HepG2 (cell line): Measurements from ENCODE around the gene OR11H12. TPM values are rescaled to one million over a fixed set of nuclear protein-coding genes. Genes with fewer than 3 reads are reported as not detected.
"Not testable (repeated sequence)": the region's sequence is repeated elsewhere in the genome, so short reads cannot be mapped to it uniquely, and the experiment has no call there.

Experiments
- ATAC-seq: fragments of 200-7000 bp; cut with Tn5 transposase; 3 replicates; pipeline ENCODE4 v1.9.1; 2020; ENCODE audit warnings: mild to moderate bottlenecking, moderate library complexity
- Bru-seq: library from RNA; stranded (reverse); fragments of 400-500 nt; gene quantifications from one replicate; lab custom pipeline; 2021; lab: Mats Ljungman, UMichigan
- BruChase-seq, 2 experiments: library from RNA; stranded (reverse); fragments of 400-500 nt; gene quantifications; one replicate each; lab custom pipeline; 2021; lab: Mats Ljungman, UMichigan
- BruUV-seq: library from RNA; stranded (reverse); fragments of 400-500 nt; replicated peaks from 2 replicates; lab custom pipeline; 2021; lab: Mats Ljungman, UMichigan
- CTCF ChIA-PET: fragments of 300-600 bp; formaldehyde crosslinking; extraction: SDS; loops from one replicate; lab custom pipeline; 2021; ENCODE audit warnings: low total read pairs, inconsistent platforms, low intra/inter-chr PET ratio; lab: Yijun Ruan, JAX
- POLR2A ChIA-PET: fragments of 350-600 bp; sonication (Branson Sonifier 250); formaldehyde crosslinking; loops from one replicate; lab custom pipeline; 2020; ENCODE audit warnings: antibody characterized with exemption, inconsistent platforms; lab: Yijun Ruan, JAX
- DNase-seq: peaks from one replicate; pipeline ENCODE4 v3.0.0-alpha.2; 2015; ENCODE audit warnings: low spot score
- FAIRE-seq: peaks from 3 replicates; lab custom pipeline; 2011; peaks lifted over from hg19 to GRCh38; lab: Jason Lieb, UNC
- H2AFZ ChIP-seq: one replicate; pipeline ENCODE4 v1.6.1; 2011; ENCODE audit warnings: low read length, inconsistent platforms
- H3K27ac ChIP-seq: fragments of 300-600 bp; 3 replicates; pipeline ENCODE4 v1.8.0; 2011; ENCODE audit warnings: mixed run types, mild to moderate bottlenecking, mixed read lengths, low read length, inconsistent platforms; ENCODE audit not compliant: insufficient read depth; ENCODE audit errors: extremely low read length
- H3K27me3 ChIP-seq, 2 experiments: fragments of 200-600 bp in 1 of 2; 2 replicates in 1 of 2; 3 replicates in 1 of 2; pipeline versions ENCODE4 v1.6.0 to v1.8.0; 2011; ENCODE audit warnings: low read length in 2 of 2, mild to moderate bottlenecking in 2 of 2, moderate library complexity in 2 of 2, inconsistent platforms in 1 of 2; ENCODE audit not compliant: insufficient read depth in 2 of 2, control insufficient read depth in 1 of 2
- H3K36me3 ChIP-seq, 2 experiments: fragments of 200-600 bp in 1 of 2; replicated peaks in 1 of 2; 2 replicates in 1 of 2; 3 replicates in 1 of 2; pipeline versions ENCODE4 v1.5.1 to v1.8.0; 2011; ENCODE audit warnings: low read length in 2 of 2, inconsistent platforms in 1 of 2; ENCODE audit not compliant: insufficient read depth in 2 of 2, control insufficient read depth in 1 of 2
- H3K4me1 ChIP-seq: 2 replicates; pipeline ENCODE4 v1.5.1; 2012; ENCODE audit warnings: low read length, inconsistent platforms; ENCODE audit not compliant: insufficient read depth
- H3K4me2 ChIP-seq: 2 replicates; pipeline ENCODE4 v1.6.0; 2011; ENCODE audit warnings: low read depth, low read length, inconsistent platforms
- H3K4me3 ChIP-seq, 3 experiments: fragments of 200-600 bp in 1 of 3; sonication (generic), shearing (Covaris generic) in 1 of 3; replicated peaks in 1 of 3; 2 replicates each; pipeline ENCODE4 v1.5.1; 2011 to 2016; ENCODE audit warnings: low read length in 3 of 3, inconsistent platforms in 2 of 3, low read depth in 2 of 3, mild to moderate bottlenecking in 2 of 3, control low read depth in 1 of 3, mixed read lengths in 1 of 3; ENCODE audit not compliant: insufficient read depth in 1 of 3
- H3K79me2 ChIP-seq: one replicate; pipeline ENCODE4 v1.6.1; 2011; ENCODE audit warnings: low read length, inconsistent platforms; ENCODE audit not compliant: insufficient read depth
- H3K9ac ChIP-seq: 2 replicates; pipeline ENCODE4 v1.6.0; 2011; ENCODE audit warnings: mild to moderate bottlenecking, low read depth, low read length, inconsistent platforms; ENCODE audit not compliant: insufficient read depth
- H3K9me3 ChIP-seq: 2 replicates; pipeline ENCODE4 v1.5.1; 2012; ENCODE audit warnings: mild to moderate bottlenecking, low read length
- H4K20me1 ChIP-seq: 2 replicates; pipeline ENCODE4 v1.6.0; 2011; ENCODE audit warnings: inconsistent platforms, mild to moderate bottlenecking, low read length, moderate library complexity; ENCODE audit not compliant: insufficient read depth
- WGBS: methylation state at CpG from one replicate; pipeline ENCODE4 v1.1.6; 2017; ENCODE audit warnings: low lambda C conversion rate; 5-methylcytosine and 5-hydroxymethylcytosine counted together
- in situ Hi-C: cut with HindIII; loops from 2 replicates; pipeline ENCODE4 v1.10.0; 2017; ENCODE audit warnings: low pct_unique_long_range_greater_than_20kb; ENCODE audit not compliant: extremely low pct_ligation_motif_present
- intact Hi-C: fragments of 100-400 bp; cut with micrococcal nuclease; formaldehyde crosslinking; loops from one replicate; pipeline ENCODE4 v1.10.0; 2022; ENCODE audit not compliant: unreplicated experiment
- long read RNA-seq, 2 experiments: library from RNA in 1 of 2; library from polyadenylated mRNA in 1 of 2; stranded (forward) in 1 of 2; unstranded in 1 of 2; transcript quantifications; one replicate each; pipeline ENCODE4 v2.0.0, GENCODE V29; 2019 to 2022
- polyA minus RNA-seq, 3 experiments: library from RNA; depleted of rRNA, polyadenylated mRNA; stranded (reverse); fragments of >200 nt; gene quantifications; 2 replicates each; pipeline ENCODE4 v1.2.3, GENCODE V29; 2011; ENCODE audit warnings: low replicate concordance in 1 of 3
- polyA plus RNA-seq, 8 experiments: library from polyadenylated mRNA; depleted of rRNA in 3 of 8; stranded (reverse) in 7 of 8; unstranded in 1 of 8; fragments of >200 nt; fragmentation: Illumina TruSeq in 4 of 8; extraction: Trizol in 4 of 8; gene quantifications; 2 replicates each; pipeline versions ENCODE4 v1.2.1 to v1.2.3, GENCODE V29; 2011 to 2016; ENCODE audit warnings: low read depth in 4 of 8, missing spikeins in 1 of 8, mixed read lengths in 1 of 8; ENCODE audit not compliant: insufficient read depth in 1 of 8
- total RNA-seq, 5 experiments: library from RNA; depleted of rRNA; stranded (reverse); fragments of >200 nt; fragmentation: Illumina TruSeq; extraction: Trizol; gene quantifications; 2 replicates each; pipeline ENCODE4 v1.2.3, GENCODE V29; 2016; ENCODE audit warnings: low read depth in 1 of 5

The OR11H12 gene
- total RNA-seq (2016; rRNA removed; fragmentation: Illumina TruSeq; extraction: Trizol) (not detected in 2 replicates), polyA plus RNA-seq (2011; rRNA removed) (not detected in 2 replicates), polyA minus RNA-seq (2011; rRNA and poly(A)+ RNA removed; ENCODE audit: low replicate concordance) (0.78 TPM in 1 of 2 replicates, not detected in the other), Bru-seq, nascent RNA (not detected), BruChase-seq, experiment 1, labeled RNA remaining after a 6-hour chase (not detected), BruChase-seq, experiment 2, labeled RNA remaining after a 2-hour chase (not detected)
- not detected in 2 replicates for total RNA-seq (2016; cell fraction: cytosol; rRNA removed; fragmentation: Illumina TruSeq; extraction: Trizol; ENCODE audit: low read depth)
- total RNA-seq (2016; cell fraction: insoluble cytoplasmic fraction; rRNA removed; fragmentation: Illumina TruSeq; extraction: Trizol), result not detected in 2 replicates
- total RNA-seq (2016; cell fraction: membrane; rRNA removed; fragmentation: Illumina TruSeq; extraction: Trizol), result not detected in 2 replicates
- total RNA-seq (2016; cell fraction: nucleus; rRNA removed; fragmentation: Illumina TruSeq; extraction: Trizol), result not detected in 2 replicates
- not detected in 2 replicates for polyA plus RNA-seq (2011; cell fraction: cytosol; rRNA removed)
- polyA plus RNA-seq (2011; cell fraction: nucleus; rRNA removed), result 0.16 and 0.27 TPM in 2 replicates
- polyA plus RNA-seq (2012), result not detected in 2 replicates
- polyA plus RNA-seq (2016; cell fraction: cytosol; fragmentation: Illumina TruSeq; extraction: Trizol; ENCODE audit: low read depth), result not detected in 2 replicates
- not detected in 2 replicates for polyA plus RNA-seq (2016; cell fraction: insoluble cytoplasmic fraction; fragmentation: Illumina TruSeq; extraction: Trizol; ENCODE audit: low read depth)
- not detected in 2 replicates for polyA plus RNA-seq (2016; cell fraction: membrane; fragmentation: Illumina TruSeq; extraction: Trizol; ENCODE audit: low read depth)
- polyA plus RNA-seq (2016; cell fraction: nucleus; fragmentation: Illumina TruSeq; extraction: Trizol; ENCODE audit: insufficient read depth, low read depth), result not detected in 2 replicates
- polyA minus RNA-seq (2011; cell fraction: cytosol; rRNA and poly(A)+ RNA removed), result not detected in 2 replicates
- 1.6 TPM in 1 of 2 replicates, not detected in the other for polyA minus RNA-seq (2011; cell fraction: nucleus; rRNA and poly(A)+ RNA removed)
- long read RNA-seq, experiment 1, result 0 reads
- long read RNA-seq, experiment 2, result 0 reads

GRCh38 chr14:18600817-18601216 lies at the start of gene OR11H12:
TSS of gene OR11H12 (plus strand) at chr14:18601117. CDS start at chr14:18601117, 0 bp downstream.
- H3K36me3 ChIP-seq, CTCF ChIA-PET, BruUV-seq, H3K27ac ChIP-seq, H3K4me2 ChIP-seq, in situ Hi-C loops, FAIRE-seq, H3K9ac ChIP-seq, ATAC-seq, H3K27me3 ChIP-seq, H2AFZ ChIP-seq, DNase-seq, POLR2A ChIA-PET, H3K4me1 ChIP-seq, intact Hi-C loops, H3K79me2 ChIP-seq, H3K4me3 ChIP-seq, H4K20me1 ChIP-seq, H3K9me3 ChIP-seq: not testable (repeated sequence)
- no CpG with 5 or more reads among the region's 3 CpGs for WGBS

GRCh38 chr14:18582908-18583307 lies 18.0 kb upstream of the OR11H12 start:
- H3K9ac ChIP-seq, DNase-seq, in situ Hi-C loops, H3K9me3 ChIP-seq, POLR2A ChIA-PET, H3K4me3 ChIP-seq, H2AFZ ChIP-seq, CTCF ChIA-PET, H3K27ac ChIP-seq, H3K4me1 ChIP-seq, H3K27me3 ChIP-seq, ATAC-seq, FAIRE-seq, H3K79me2 ChIP-seq, intact Hi-C loops, BruUV-seq, H3K36me3 ChIP-seq, H3K4me2 ChIP-seq, H4K20me1 ChIP-seq: not testable (repeated sequence)
- 78% methylated on average over 19 of the region's 31 CpGs for WGBS

GRCh38 chr14:18626610-18627213 lies 25.8 kb downstream of the OR11H12 start:
- POLR2A ChIA-PET, result not testable (repeated sequence)

More at GRCh38 chr14:18626610-18627213, 25.8 kb downstream of the OR11H12 start:
- CTCF ChIA-PET, H3K9ac ChIP-seq, H3K36me3 ChIP-seq, ATAC-seq, H3K4me3 ChIP-seq, in situ Hi-C loops, H3K27ac ChIP-seq, BruUV-seq, H3K79me2 ChIP-seq, H4K20me1 ChIP-seq, intact Hi-C loops, DNase-seq, H3K4me2 ChIP-seq, H3K4me1 ChIP-seq, FAIRE-seq, H2AFZ ChIP-seq, H3K9me3 ChIP-seq, H3K27me3 ChIP-seq: not testable (repeated sequence)
- 47% methylated on average over 3 of the region's 32 CpGs for WGBS
